HS-5 (cell line): ENCODE data around the gene SMYD3.

Source experiments
- DNase-seq: peaks from one replicate; pipeline ENCODE4 v3.0.0-alpha.2; 2012; ENCODE audit warnings: low read depth

Gene SMYD3

DNA sequence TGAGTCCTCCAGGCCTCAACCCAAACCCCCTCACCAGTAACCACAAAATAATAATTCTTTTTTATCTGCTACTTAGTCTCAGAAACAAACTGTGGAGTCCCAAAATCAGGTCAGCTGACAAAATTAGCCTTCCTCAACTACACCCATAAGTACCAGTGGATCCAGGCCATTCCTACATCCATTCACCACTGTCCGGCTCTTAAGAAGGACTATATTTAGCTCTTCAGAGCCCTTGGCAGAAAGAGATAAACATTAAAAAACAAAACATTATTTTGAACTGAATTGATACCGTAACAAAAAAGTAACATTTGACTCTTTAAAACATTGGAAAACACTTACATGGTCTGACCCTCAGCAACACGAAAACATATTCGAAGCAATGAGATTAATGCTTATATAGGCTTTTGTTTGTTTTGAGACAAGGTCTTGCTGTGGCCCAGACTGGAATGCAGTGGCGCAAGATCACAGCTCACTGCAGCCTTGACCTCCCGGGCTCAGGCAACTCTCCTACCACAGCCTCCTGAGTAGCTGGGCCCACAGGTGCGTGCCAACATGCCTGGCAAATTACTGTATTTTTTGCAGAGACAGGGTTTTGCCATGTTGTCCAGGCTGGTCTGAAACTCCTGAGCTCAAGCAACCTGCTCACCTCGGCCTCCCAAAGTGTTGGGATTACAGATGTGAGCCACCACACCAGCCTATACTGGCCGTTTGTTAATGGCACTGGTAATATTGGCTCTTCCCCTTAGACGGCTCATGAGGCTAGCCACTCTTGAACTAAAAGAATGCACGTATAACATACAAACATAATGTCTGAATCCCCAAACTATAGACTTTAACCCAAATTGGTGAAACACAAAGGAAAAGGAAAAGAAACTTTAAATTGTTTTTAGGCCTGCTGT, 330.7 kb downstream of the SMYD3 start:
- no peak for DNase-seq

DNA sequence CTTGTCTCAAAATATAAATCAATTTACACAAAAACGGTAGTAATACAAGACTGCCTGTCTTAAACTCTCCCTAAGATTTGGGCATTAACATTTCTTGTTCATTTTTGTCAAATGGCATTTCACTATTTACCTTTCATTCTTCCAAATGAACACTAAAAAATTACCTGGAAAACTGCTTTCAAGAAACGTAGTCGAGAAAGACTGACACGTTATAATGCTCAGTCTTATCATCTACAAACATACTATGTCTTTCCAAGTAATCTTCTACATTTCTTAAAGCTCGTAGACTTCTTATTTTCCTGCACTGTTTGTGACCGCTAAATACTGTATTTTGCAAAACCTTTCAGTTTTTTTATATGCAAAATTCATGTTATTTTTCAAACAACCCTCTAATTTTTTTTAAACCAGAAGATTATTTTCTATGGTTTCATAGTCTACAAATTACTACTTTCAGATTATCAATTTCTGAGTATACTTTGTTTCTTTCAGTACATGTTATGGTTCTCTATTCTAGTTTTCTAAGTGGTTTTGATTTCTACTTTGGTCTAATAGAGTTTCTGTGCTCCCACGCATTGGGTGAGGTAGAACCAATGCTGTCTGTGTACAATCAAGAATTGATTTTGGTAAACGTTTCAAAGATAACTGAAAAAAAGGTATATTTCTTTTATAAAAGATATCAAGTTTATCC, 336.4 kb downstream of the SMYD3 start:
- no peak for DNase-seq

DNA sequence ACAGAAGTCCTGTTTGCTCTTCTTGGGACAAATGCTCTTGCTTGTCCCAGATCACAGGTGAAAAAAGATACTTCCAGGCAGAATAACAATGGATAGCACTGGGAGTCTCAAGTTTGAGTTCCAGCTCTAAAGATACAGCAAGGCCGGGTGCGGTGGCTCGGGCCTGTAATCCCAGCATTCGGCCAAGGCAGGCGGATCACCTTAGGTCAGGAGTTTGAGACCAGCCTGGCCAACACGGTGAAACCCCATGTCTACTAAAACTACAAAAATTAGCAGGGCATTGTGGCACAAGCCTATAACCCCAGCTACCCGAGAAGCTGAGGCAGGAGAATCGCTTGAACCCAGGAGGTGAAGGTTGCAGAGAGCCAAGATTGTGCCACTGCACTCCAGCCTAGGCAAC, 337.6 kb downstream of the SMYD3 start:
- DNase-seq, result no peak

DNA sequence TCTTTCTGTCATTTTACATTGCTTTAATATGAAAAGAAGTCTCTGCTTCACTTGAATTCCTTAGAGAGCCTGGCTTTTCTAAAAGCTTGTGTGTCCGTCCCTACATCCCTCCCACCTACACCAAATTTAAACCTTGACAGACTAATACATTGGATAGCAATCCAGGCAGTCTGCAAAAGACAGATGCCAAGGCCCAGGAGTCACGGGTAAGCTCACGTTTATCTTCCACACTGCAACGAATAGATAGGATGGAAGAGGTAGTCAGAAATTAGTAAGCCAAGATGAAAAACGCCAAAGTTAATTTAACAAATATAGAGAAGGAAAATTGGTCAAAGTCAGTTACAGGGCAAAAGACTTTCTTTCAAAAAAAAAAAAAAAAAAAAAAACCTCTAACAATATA, 338.1 kb downstream of the SMYD3 start:
- DNase-seq, result no peak

DNA sequence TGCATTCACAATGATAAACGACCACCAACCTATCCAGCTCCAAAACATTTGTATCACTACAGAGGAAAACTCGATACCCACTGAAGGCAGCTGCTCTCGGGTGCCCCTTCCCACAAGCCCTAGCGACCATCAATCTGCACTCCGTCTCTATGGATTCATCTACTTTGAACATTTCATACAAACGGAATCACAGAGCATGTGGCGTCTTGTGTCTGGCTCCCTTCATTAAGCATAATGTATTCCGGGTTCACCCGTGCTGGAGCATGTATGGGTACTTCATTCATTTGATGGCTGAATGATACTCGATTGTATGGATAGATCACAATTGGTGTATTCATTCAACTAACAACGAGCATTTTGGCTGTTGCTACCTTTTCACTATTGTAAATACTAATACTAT, 340.2 kb downstream of the SMYD3 start:
- no peak for DNase-seq

DNA sequence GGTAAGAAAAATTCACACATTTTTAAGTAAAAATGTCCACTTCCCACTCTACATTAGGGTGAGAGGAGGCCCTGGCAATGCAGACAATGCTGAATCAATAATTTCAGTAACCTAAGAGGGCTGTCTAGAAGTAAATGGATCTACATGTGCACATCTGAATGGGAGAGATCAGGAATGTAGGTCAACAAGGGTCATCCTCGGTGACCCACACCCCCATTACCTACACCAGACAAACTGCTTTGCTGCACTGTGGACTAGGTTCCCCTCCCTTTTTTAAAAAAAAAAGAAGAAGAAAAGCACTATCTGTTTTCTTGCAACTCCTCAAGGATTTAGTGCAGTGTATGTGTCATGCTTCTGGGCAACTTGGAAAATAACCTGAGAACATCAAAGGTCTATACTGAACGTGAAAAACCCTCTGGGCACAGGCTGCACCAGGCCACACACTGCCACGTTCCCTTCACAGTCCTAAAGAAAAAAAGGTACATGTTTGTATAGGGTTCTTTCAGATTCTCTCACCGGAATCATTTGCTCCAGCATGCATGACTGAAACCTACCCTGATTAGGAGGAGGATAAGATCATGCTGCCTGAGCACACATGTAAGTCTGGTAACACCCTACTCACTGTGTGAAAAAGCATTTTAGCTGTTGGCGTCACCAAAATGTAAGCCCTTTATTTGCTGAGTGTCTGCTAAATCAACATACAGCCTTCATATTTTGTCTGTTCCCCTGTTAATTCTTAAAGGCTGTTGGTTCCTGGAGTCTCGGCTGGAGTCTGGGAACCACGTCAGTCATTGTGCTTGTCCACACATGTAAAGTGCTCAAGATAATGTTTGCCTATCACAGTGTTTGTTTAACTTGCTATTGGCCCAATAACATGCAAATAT, 341.0 kb downstream of the SMYD3 start:
- no peak for DNase-seq

DNA sequence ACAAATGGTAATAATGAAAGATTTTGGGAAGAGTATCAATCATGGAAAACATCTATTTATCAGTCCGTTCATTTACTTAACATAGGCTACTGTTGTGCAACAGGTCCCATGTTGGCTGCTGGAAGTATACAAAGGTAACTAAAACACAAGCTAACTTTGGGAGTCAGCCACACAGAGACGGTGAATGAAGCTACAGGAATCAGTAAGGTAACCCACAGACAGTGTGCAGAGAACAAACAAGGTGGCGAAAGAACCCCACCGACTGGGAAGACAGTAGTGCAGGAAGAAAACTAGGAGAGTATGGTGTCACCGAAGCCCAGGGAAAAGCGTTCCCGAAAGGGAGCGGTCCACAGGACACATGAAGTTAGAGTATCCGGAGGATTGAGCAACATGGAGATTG, 342.3 kb downstream of the SMYD3 start:
- DNase-seq, result no peak

DNA sequence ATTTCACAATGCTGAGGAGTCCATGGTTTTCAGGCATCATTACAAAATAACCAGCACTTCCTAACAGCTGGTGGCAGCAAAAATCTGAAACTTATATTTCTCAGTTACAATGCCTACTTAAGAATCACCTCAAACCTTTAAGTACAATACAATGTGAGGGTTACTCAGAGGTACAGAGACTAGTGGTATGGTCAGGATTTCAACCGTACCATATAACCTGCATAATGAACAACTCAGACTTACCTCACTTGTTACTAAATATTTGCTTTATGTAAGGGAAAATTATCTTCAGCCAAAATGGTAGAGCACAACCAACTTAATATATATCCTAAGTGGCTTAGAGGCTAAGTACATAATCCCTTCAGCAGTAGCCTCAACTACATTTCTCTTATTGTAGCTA, 344.5 kb downstream of the SMYD3 start:
- DNase-seq, result no peak

DNA sequence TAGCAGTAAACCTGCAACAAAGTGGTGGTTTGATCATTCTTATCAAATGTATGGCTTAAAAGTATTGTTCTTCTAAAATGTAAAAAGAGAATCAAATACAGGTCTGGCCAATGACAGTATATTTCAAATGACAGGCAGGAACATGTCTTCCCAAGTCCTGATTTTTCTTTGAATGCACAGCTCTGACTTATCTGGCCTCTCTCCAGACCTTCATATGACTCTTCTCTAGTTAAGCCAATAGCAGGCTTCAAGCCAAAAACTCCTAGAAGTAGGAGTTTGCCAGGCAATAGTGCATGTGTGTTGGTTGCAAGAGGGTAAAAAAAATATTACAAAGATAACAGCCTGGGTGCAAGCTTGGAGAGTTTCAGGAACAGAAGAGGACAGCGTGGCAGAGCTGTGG, 345.5 kb downstream of the SMYD3 start:
- DNase-seq, result no peak

DNA sequence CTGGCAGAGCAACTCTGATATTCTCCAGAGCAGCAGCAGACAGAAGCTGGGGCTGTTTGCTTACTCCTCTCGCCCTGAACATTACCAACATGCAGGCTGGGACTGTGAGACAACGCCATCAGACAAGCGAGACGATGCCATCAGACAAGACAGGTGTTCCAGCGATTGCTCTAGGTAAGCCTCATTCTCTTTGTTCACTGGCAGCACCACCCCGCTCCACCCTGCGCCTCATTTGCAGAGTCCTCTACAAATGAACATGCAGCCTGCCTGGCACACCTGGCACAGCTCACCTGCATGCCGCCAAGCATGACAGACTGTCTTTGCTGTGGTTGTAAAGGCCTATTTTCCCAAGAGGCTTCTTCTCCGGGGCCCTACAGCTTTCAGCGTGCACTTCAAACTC, 346.2 kb downstream of the SMYD3 start:
- no peak for DNase-seq

DNA sequence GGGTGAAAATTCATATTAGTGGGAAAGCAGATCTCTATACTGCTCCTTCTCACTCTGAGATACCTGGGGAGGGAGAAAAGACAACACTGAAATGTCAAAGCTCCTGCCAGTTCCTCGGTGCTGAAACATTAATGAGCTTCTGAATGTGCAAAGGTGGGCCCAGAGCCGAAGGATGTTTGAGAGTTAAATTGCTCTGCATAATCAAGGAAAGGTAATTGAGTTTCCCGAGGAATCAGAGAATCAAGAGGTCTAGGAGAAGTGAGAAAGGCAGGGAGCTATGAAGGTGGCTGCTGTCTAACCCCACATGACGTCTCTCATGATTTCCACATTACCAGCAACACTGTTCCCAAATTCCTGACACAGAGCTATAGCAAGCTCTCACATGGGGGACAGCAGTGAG, 346.7 kb downstream of the SMYD3 start:
- no peak for DNase-seq

DNA sequence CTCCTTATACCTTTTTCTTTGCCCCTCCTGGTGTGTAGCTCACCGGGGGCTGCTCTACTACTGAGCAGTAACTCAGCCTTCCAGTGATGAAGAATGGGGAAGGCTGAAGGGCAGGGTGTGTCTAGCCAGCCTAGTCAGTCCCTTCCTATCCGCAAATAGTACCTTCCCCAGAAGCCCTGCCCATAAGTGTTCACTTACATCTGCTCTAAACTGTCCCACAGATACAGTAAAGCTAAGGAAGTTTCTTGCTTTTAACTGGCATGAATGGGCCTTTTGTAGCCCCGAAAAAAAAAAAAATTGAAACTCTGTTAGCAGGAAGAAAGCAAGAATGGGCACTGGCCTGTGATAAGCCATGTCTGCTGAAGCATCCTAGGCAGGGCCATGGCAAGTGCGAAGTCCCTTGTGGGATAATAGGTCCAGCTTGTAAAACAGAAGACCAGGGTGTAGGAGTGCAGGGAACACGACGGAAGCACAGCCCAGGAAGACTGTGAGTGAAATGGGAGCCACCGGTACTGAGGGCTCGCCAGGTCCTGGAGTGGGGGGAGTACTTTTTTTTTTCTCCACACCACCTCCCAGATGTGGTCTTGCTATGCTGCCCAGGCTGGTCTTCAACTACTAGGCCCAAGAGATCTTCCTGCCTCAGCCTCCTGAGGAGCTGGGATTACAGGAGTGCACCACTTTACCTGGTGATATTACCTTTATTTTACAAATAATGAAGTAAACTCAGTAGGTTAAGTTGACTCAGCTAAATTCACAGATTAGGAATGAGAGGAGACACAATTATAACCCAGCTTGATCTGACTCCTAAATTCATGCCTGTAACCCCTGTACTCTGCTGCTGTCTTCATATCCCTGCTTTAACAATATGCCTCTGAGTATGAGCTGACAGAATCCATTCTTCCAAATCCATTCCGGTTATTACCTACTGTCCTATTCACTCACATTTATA, 347.5 kb downstream of the SMYD3 start:
- no peak for DNase-seq

DNA sequence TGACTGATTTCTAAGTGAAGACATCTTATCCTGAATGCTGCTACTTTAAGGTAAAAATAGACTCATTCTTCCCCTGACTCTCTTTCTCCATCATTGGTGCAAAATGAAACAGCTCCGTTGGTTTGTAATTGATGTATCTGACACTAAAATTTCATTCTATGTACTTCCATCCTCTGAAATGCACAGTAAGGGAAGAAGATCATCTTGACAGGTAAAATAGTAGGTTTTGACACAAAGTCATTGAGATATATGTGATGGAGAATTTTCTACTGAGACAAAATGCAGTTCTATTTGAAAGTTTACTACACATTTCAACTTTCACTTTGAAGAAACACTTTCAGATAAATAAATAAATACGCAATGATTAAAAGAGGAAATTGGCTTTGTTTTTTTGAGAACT, 348.9 kb downstream of the SMYD3 start:
- no peak for DNase-seq

DNA sequence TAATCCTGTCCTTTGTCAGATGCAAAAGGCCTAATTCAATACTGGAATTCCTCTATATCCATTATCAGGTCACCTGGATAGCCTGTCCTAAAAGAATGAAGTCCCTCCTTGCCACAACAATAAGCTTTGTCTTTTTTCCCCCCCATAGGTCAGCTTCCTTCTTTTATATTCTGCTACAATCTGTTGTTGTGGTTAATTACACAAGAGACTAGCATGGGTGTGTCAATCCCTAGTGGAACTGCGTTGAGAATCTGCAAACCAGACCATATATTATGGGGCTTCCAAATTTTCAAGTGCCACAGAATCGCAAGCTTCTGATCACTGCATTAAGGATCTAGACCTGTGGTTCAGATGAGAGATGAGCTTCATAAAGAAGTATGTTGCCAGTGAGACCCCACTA, 349.6 kb downstream of the SMYD3 start:
- no peak for DNase-seq

DNA sequence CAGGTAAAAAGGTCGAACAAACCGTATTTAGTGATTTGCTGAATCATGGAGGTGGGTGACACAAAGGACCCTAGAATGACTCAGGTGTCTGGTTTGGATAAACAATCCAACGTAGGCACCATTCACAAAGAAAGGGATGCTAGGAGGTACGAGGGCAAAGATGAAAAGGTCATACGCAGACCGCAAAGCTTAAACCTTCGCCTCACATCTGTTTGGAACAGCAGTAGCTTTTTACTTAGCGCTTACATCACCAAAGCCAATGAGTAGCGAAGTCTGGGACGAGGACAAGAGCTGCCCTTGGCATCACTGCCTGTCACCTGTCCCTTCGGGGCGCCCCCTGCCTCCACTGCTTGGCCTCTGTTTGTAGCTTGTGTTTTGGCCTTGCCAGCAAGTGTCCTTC, 350.2 kb downstream of the SMYD3 start:
- no peak for DNase-seq

DNA sequence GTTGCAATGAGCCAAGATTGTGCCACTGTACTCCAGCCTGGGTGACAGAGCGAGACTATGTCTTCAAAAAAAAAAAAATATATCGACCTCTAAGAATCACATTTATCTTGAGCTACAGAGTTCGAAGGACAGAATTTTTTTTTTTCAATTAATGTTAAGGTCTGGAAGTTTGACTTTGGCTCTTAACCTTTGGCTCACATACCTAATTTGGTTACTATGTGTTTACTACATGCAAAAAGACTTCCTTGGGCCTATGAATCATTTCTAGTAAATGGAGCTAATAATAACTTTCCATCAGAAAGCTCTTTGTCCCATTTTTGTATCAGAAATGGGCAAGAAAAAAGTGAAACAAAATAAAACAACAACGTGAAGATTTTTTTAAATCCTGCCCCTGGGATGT, 351.2 kb downstream of the SMYD3 start:
- no peak for DNase-seq

DNA sequence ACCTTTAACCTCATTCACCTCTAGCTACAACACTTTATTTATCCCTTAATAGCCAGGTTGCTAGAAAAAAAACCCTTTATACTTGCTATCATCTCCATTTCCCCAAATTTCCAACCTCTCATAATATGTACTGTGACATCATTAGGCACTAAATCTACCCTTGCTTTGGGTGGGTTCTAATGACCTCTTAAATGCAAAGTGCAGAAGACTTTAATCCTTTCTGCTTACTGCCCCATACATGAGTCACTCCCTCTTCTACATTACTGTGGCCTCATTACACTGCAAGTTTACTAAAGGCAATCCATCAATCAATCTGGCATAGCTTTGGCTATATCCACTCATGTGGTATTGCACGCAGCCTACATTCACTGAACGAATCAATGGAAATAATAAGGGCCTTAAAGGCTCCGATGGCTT, 353.3 kb downstream of the SMYD3 start:
- DNase-seq, result no peak

DNA sequence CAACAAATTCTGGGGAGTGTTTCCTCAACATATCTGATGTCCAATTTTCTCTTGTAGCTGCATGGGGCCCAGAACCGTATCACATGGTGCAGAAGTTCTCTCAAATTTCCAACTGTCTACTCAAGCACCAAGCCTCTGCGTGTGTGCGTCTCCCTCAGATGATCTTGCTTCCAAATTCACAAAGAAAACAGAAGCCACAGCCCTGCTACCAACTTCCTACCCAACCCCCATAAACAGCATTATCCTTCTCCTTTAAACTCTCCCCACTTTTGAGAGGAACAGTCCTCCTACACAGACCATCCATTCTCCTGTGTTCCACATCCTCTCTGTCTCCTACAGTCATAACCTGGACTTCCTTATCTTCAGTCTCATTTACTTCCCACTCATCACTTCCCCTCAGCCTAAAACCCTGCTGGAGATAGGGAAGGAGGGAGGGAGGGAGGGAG, 354.1 kb downstream of the SMYD3 start:
- no peak for DNase-seq

DNA sequence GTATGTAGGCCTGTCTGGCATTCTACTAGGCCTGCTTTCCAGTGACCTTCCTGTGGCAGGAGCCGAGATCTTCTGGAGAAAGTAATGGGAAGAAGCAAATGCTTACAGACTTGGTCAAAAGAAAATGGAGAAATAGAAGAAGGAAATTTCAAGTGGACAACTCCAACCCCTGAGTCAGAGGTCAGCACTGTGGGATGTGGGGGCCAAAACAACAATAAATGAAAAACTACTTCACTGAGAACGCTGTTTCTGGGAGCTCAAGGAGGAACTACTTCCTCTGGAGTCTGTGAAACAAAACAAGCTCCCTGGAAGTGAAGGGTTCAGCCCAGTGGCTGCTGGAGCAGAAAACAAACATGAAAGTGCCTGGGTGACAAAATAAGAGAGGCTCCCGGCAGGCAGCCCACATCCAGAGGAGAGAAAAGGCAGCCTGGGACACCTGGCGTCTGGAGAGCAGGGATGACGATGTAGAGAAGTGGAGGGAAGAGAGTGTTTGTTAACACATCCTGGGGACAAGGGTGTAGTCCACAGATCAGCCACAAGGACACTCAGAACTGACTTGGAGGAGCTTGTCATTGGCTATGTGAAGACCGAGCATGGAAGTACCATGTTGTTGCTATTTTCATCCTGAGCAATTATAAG, 355.2 kb downstream of the SMYD3 start:
- no peak for DNase-seq

DNA sequence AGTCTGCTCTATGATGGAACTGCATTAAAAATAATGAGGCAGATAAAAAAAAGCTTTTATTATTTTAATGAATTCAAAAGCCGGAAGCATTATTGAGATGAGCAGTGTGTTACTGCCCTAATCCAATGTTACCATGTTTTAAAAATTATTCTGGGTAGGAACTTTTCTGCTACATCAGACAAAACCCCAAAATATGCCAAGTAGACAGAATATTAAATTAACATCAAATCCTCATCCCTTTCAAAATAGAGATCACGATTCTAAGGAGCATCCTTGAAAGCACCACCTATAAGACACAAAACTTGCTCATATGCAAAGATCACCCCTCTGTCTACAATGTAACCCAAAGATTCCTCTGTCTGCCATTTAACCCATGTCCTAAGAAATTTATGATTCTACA, 357.5 kb downstream of the SMYD3 start:
- DNase-seq, result no peak
